Measurements from ENCODE around the gene TRAF2.
"Not testable (repeated sequence)": the region's sequence is repeated elsewhere in the genome, so short reads cannot be mapped to it uniquely, and the experiment has no call there.

TRAF2 gene

DNA sequence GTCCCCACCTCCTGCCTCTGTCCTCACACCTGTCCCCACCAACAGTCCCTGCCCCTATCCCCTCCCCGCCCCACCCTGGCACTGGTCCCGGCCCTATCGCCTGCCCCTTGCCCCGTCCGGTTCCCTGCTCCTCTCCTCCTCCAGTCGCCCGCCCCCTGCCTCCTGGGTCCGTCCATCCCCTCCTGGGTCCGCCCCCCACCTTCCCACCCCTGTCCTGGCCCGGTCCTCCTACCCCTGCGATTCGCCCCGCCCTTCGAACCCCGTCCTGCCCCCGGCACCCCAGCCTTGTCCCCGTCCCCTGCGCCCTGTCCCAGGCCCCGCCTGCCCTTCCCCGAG lies 20.6 kb upstream of the TRAF2 start:
- in situ Hi-C loops (cut with HindIII; ENCODE audit: low sequenced_read_pairs) = no loop called here
- TF ChIP-seq, protein P1, sequence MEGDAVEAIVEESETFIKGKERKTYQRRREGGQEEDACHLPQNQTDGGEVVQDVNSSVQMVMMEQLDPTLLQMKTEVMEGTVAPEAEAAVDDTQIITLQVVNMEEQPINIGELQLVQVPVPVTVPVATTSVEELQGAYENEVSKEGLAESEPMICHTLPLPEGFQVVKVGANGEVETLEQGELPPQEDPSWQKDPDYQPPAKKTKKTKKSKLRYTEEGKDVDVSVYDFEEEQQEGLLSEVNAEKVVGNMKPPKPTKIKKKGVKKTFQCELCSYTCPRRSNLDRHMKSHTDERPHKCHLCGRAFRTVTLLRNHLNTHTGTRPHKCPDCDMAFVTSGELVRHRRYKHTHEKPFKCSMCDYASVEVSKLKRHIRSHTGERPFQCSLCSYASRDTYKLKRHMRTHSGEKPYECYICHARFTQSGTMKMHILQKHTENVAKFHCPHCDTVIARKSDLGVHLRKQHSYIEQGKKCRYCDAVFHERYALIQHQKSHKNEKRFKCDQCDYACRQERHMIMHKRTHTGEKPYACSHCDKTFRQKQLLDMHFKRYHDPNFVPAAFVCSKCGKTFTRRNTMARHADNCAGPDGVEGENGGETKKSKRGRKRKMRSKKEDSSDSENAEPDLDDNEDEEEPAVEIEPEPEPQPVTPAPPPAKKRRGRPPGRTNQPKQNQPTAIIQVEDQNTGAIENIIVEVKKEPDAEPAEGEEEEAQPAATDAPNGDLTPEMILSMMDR (IDR thresholded peaks at IDR 0.05; ENCODE audit: low read depth, low read length) = no peak
- no peak for DNase-seq (ENCODE audit: low read depth, low spot score)
- H3K4me3 ChIP-seq (ENCODE audit: low read depth, low read length) = peak overlapping the region; percentile 66

DNA sequence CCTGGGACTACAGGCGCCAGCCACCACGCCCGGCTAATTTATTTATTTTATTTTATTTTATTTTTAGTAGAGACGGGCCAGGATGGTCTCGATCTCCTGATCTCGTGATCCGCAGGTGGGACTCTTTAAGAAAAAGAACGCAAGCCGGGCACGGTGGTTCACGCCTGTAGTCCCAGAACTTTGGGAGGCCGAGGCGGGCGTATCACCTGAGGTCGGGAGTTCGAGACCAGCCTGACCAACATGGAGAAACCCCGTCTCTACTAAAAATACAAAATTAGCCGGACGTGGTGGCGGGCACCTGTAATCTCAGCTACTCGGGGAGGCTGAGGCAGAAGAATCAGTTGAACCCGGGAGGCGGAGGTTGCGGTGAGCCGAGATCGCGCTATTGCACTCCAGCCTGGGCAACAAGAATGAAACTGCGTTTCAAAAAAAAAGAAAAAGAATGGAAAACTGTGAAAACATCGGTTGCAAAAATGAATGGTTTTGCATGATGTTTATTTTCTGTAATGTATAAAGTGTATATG lies 19.4 kb upstream of the TRAF2 start:
- peak overlapping the region; percentile 66 for H3K4me3 ChIP-seq (ENCODE audit: low read depth, low read length)
- in situ Hi-C loops (cut with HindIII; ENCODE audit: low sequenced_read_pairs); DNase-seq (ENCODE audit: low read depth, low spot score): not testable (repeated sequence)

DNA sequence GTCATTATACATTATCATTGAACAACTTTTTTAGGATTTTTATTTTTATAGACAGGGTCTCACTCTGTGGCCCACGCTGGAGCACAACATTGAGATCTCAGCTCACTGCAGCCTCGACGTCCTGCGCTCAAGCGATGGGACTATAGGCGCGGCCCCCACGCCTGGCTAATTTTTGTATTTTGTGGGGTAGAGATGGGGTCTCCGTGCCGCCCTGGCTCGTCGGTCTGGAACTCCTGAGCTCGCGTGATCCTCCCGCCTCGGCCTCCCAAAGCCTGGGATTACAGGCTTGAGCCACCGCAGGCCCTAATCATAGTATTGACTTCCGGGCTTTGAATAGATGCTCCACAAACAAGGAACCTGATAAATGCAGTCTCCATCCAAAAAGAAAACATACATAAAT lies 18.8 kb upstream of the TRAF2 start:
- no peak overlapping the region for H3K4me3 ChIP-seq (ENCODE audit: low read depth, low read length)
- DNase-seq (ENCODE audit: low read depth, low spot score) = no peak
- TF ChIP-seq, protein P1 (IDR thresholded peaks at IDR 0.05; ENCODE audit: low read depth, low read length) = no peak
- in situ Hi-C loops (cut with HindIII; ENCODE audit: low sequenced_read_pairs) = no loop called here

DNA sequence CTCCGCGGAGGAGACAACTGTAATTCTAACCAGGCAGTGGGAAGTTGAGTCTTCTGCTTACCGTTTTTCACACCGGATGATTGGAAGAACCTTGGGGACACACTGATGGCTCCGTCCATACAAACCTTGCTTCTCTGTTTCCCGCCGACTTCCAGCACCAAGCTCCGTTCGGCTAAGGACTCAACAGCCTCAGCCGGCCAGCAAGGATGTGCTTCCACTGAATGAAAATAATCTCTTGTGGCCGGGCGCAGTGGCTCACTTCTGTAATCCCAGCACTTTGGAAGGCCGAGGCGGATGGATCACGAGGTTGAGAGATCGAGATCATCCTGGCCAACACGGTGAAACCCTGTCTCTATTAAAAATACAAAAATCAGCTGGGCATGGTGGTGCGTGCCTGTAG lies 18.4 kb upstream of the TRAF2 start:
- DNase-seq (ENCODE audit: low read depth, low spot score) = no peak
- in situ Hi-C loops (cut with HindIII; ENCODE audit: low sequenced_read_pairs) = no loop called here
- TF ChIP-seq, protein P1 (IDR thresholded peaks at IDR 0.05; ENCODE audit: low read depth, low read length) = no peak
- H3K4me3 ChIP-seq (ENCODE audit: low read depth, low read length) = no peak overlapping the region

DNA sequence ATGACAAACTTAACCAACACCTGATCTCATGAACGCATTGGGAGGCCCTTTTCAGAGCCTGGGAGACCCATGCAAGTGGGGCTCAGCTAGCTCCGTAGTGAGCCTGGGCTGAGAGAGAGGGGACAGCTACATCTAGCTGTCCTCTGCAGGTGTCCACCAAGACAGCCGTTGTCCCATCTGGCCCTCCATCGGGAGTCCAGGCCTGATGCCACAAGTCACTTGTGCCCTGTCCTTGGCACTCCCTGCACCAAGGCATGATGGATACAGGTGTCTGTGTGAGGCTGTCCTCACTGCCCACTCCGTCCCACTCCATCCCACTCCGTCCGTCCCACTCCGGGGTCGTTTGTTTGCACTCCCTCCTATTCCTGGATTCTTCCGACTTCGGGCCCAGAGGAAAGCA lies 17.7 kb upstream of the TRAF2 start:
- DNase-seq (ENCODE audit: low read depth, low spot score) = no peak
- TF ChIP-seq, protein P1 (IDR thresholded peaks at IDR 0.05; ENCODE audit: low read depth, low read length) = no peak
- H3K4me3 ChIP-seq (ENCODE audit: low read depth, low read length) = no peak overlapping the region
- in situ Hi-C loops (cut with HindIII; ENCODE audit: low sequenced_read_pairs) = no loop called here

DNA sequence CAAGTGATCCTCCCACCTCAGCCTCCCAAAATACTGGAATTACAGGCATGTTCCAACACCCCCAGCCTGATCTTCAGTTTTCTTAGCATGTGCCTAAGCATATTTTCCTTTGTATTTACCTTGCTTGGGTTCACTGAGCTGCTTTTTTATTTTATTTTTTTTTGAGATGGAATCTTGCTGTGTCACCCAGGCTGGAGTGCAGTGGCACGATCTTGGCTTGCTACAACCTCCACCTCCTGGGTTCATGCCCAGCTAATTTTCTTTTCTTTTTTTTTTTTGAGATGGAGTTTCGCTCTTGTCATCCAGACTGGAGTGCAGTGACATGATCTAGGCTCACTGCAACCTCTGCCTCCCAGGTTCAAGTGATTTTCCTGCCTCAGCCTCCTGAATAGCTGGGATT lies 16.7 kb upstream of the TRAF2 start:
- in situ Hi-C loops (cut with HindIII; ENCODE audit: low sequenced_read_pairs); H3K4me3 ChIP-seq (ENCODE audit: low read depth, low read length); DNase-seq (ENCODE audit: low read depth, low spot score): not testable (repeated sequence)

DNA sequence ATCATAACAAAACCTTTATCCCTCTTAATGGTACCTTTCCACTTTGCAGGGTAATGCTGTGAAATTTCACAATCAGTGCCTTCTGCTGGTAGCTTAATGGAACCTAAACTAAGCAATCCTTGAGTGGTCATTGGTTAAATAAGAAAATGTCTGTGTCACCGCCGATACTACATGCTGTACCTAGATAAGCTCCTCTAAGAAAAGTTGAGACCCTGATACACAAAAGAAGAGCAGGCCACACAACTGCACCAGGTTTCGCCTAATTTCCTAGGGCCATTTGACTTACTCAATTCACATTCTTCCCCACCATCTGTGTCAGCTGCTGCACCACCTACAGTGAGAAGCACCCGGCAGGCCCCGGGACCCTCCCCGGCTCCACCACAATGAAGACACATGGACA lies 11.2 kb upstream of the TRAF2 start:
- TF ChIP-seq, protein P1 (IDR thresholded peaks at IDR 0.05; ENCODE audit: low read depth, low read length) = no peak
- DNase-seq (ENCODE audit: low read depth, low spot score) = no peak
- H3K4me3 ChIP-seq (ENCODE audit: low read depth, low read length) = no peak overlapping the region
- in situ Hi-C loops (cut with HindIII; ENCODE audit: low sequenced_read_pairs) = no loop called here

DNA sequence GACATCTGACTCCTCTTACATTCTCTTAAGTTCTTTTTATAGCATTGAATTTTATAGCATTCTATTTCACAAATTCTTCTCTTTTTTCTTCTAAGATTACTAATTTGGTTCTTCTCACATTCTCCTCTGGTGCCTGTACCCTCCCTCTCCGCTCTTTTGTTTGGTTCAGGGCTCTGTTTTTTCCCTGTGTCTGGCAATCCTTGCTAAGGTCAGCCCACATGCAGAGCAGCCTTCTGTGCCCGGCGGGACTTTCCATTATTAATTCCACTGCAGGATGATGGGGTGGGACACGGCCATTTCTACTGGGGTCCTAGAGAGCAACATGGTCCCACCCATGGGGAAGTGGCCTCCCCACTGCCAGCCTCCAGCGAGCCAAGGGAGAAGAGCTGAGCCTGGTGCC lies 9.8 kb upstream of the TRAF2 start:
- no peak for DNase-seq (ENCODE audit: low read depth, low spot score)
- no peak overlapping the region for H3K4me3 ChIP-seq (ENCODE audit: low read depth, low read length)
- TF ChIP-seq, protein P1 (IDR thresholded peaks at IDR 0.05; ENCODE audit: low read depth, low read length) = no peak
- in situ Hi-C loops (cut with HindIII; ENCODE audit: low sequenced_read_pairs) = no loop called here

Data from astrocyte of the spinal cord (primary cell).